Measurements from ENCODE around the gene LARGE1. TPM values are rescaled to one million over a fixed set of nuclear protein-coding genes. Genes with fewer than 3 reads are reported as not detected.

LARGE1 gene
- total and polyA plus RNA-seq, 2 of the 4 experiments (the other 2 are of a cell fraction) = 6.2 to 12.4 TPM

GRCh38 chr22:33897448-33897835 is 22.8 kb downstream of the LARGE1 start:
- dilution Hi-C loops (cut with HindIII; ENCODE audit: low sequenced_read_pairs, unreplicated experiment) (no loop called here), in situ Hi-C loops (cut with MboI; ENCODE audit: low sequenced_read_pairs) (no loop called here), intact Hi-C loops (cut with micrococcal nuclease) (no loop called here)
- Histone ChIP-seq H4K8ac (ENCODE audit: low read depth in 2 of 2, low read length in 2 of 2) (no peak overlapping the region), H3K56ac (ENCODE audit: extremely low read depth, insufficient read depth, low read length) (no peak overlapping the region), H3K4me2 (ENCODE audit: low read depth, low read length) (peak overlapping the region; percentile 17; the same call in 1 of the 2 replicates), H2BK15ac (ENCODE audit: low read depth, low read length) (no peak overlapping the region), H3K4me3 (ENCODE audit: insufficient read depth, low read depth, low read length) (no peak overlapping the region), H3K4ac (ENCODE audit: low read depth, low read length) (no peak overlapping the region), H3K79me1 (ENCODE audit: low read depth in 1 of 2, low read length in 2 of 2) (peaks cover 29 to 33% of the 10 kb centered on the region in 2 experiments), H3K9me1 (ENCODE audit: insufficient read depth, low read length) (peaks cover 11% of the 10 kb centered on the region), H2BK120ac (ENCODE audit: low read depth, low read length) (no peak overlapping the region), H3K9me3 (ENCODE audit: control insufficient read depth, insufficient read depth, low read length) (peaks cover 2% of the 10 kb centered on the region; the same call in 1 of the 2 replicates), H3K27me3 (ENCODE audit: control insufficient read depth, insufficient read depth, low read length) (no peaks in the 10 kb centered on the region), H4K91ac (ENCODE audit: insufficient read depth, low read depth, low read length) (no peak overlapping the region), H3K4me1 (ENCODE audit: control insufficient read depth, insufficient read depth, low read length) (peaks cover 7% of the 10 kb centered on the region; the same call in 1 of the 2 replicates), H3K23ac (ENCODE audit: low read depth, low read length) (no peak overlapping the region), H2AK9ac (replicated peaks; ENCODE audit: low read depth, low read length, poor library complexity) (no peak overlapping the region), H3K36me3 (ENCODE audit: control insufficient read depth, insufficient read depth, low read length) (no peaks in the 10 kb centered on the region), H4K20me1 (ENCODE audit: insufficient read depth, low read length) (no peaks in the 10 kb centered on the region; the same call in 1 of the 2 replicates), H4K5ac (ENCODE audit: low read depth, low read length) (no peak overlapping the region), H2AK5ac (ENCODE audit: low read depth, low read length) (no peak overlapping the region), H3K18ac (ENCODE audit: low read depth, low read length) (no peak overlapping the region), H3K9ac (ENCODE audit: low read depth, low read length) (no peak overlapping the region), H2BK20ac (ENCODE audit: low read depth, low read length) (no peak overlapping the region), H2BK5ac (ENCODE audit: low read depth, low read length, poor library complexity, severe bottlenecking) (no peak overlapping the region), H2AFZ (replicated peaks; ENCODE audit: low read length, poor library complexity) (no peak overlapping the region), H3K27ac (ENCODE audit: insufficient read depth, low read length) (no peak overlapping the region), H3K14ac (replicated peaks; ENCODE audit: low read depth, low read length) (no peak overlapping the region)
- POLR2A ChIA-PET (ENCODE audit: unreplicated experiment) = interaction anchor here (0.6 kb wide), 1 partner anchor 104 kb away, joined by 3 read pairs; no protein-coding TSS in a partner anchor
- CTCF ChIA-PET = no interaction called here
- WGBS, 2 experiments (ENCODE audit: extremely low coverage in 2 of 2, insufficient read length in 1 of 2) = no CpG with 5 or more reads among the region's 8 CpGs
- TF ChIP-seq RFX5 (IDR thresholded peaks at IDR 0.05; ENCODE audit: low read depth, low read length) (no peak), SMC3 (IDR thresholded peaks at IDR 0.05; ENCODE audit: low read depth, low read length) (no peak)
- no TSS peak for BruUV-seq (replicated peaks)
- peak; percentile 11; the same call in 1 of the 2 replicates for ATAC-seq (ENCODE audit: low read depth)
- DNase-seq = no peak

Measured in IMR-90 (cell line).